Endothelial cell of umbilical vein (primary cell): ENCODE measurements around the gene GBP7. TPM values are rescaled to one million over a fixed set of nuclear protein-coding genes. Genes with fewer than 3 reads are reported as not detected.

ENCODE experiments used
- BruUV-seq: library from RNA; stranded (reverse); fragments of 400-500 nt; replicated peaks from 2 replicates; lab custom pipeline; 2021; lab: Mats Ljungman, UMichigan
- CTCF ChIA-PET: fragments of 300-600, 350-600 bp; sonication (Branson Sonifier 250); formaldehyde crosslinking; loops from one replicate; lab custom pipeline; 2021; ENCODE audit warnings: antibody characterized with exemption, inconsistent platforms; lab: Charles Lee
- POLR2A ChIA-PET: fragments of 300-600, 350-600 bp; sonication (Branson Sonifier 250); formaldehyde crosslinking; loops from one replicate; lab custom pipeline; 2021; ENCODE audit warnings: antibody characterized with exemption, inconsistent platforms; lab: Charles Lee
- DNase-seq: peaks from one replicate; pipeline ENCODE4 v3.0.0-alpha.2; 2011; ENCODE audit warnings: low read depth, low spot score
- FAIRE-seq: peaks from 2 replicates; lab custom pipeline; 2011; peaks lifted over from hg19 to GRCh38; lab: Jason Lieb, UNC
- H2AFZ ChIP-seq: 2 replicates; pipeline ENCODE4 v1.6.0; 2012; ENCODE audit warnings: low read depth, low read length, control low read depth, inconsistent platforms
- H3K27ac ChIP-seq: 2 replicates; pipeline ENCODE4 v1.5.1; 2011; ENCODE audit warnings: low read depth, mild to moderate bottlenecking, control low read depth, low read length, moderate library complexity; ENCODE audit not compliant: insufficient read depth
- H3K27me3 ChIP-seq, 2 experiments: 2 replicates each; pipeline versions ENCODE4 v1.6.0 to v1.6.1; 2011; ENCODE audit warnings: low read length in 2 of 2, mixed read lengths in 1 of 2; ENCODE audit not compliant: control insufficient read depth in 2 of 2, insufficient read depth in 2 of 2
- H3K36me3 ChIP-seq, 2 experiments: 2 replicates in 1 of 2; 3 replicates in 1 of 2; pipeline ENCODE4 v1.5.1; 2011; ENCODE audit warnings: low read length in 2 of 2, mild to moderate bottlenecking in 1 of 2, moderate library complexity in 1 of 2; ENCODE audit not compliant: control insufficient read depth in 2 of 2, insufficient read depth in 2 of 2; ENCODE audit errors: extremely low read depth in 1 of 2
- H3K4me1 ChIP-seq: 3 replicates; pipeline ENCODE4 v1.5.1; 2011; ENCODE audit warnings: mild to moderate bottlenecking, low read length; ENCODE audit not compliant: control insufficient read depth, insufficient read depth; ENCODE audit errors: extremely low read depth
- H3K4me2 ChIP-seq: 2 replicates; pipeline ENCODE4 v1.6.1; 2011; ENCODE audit warnings: low read length, control low read depth, mixed read lengths; ENCODE audit not compliant: insufficient read depth
- H3K4me3 ChIP-seq, 3 experiments: fragments of 200-600 bp in 1 of 3; sonication (generic), shearing (Covaris generic) in 1 of 3; replicated peaks in 1 of 3; 2 replicates each; pipeline ENCODE4 v1.5.1; 2011 to 2016; ENCODE audit warnings: control low read depth in 3 of 3, low read length in 3 of 3, mild to moderate bottlenecking in 2 of 3, inconsistent platforms in 1 of 3, low read depth in 1 of 3, moderate library complexity in 1 of 3; ENCODE audit not compliant: insufficient read depth in 1 of 3
- H3K79me2 ChIP-seq: 2 replicates; pipeline ENCODE4 v1.6.0; 2012; ENCODE audit warnings: low read length, inconsistent platforms; ENCODE audit not compliant: control insufficient read depth, insufficient read depth
- H3K9ac ChIP-seq: replicated peaks from 2 replicates; pipeline ENCODE3; 2011; ENCODE audit warnings: low read length, control low read depth; ENCODE audit not compliant: insufficient read depth; ENCODE audit errors: extremely low read depth
- H3K9me1 ChIP-seq: replicated peaks from 3 replicates; pipeline ENCODE4 v1.6.0; 2011; ENCODE audit warnings: mild to moderate bottlenecking, low read length; ENCODE audit not compliant: control insufficient read depth, insufficient read depth; ENCODE audit errors: extremely low read depth
- H3K9me3 ChIP-seq: replicated peaks from 2 replicates; pipeline ENCODE4 v1.5.1; 2012; ENCODE audit warnings: low read length, inconsistent platforms; ENCODE audit not compliant: control insufficient read depth, insufficient read depth
- H4K20me1 ChIP-seq: replicated peaks from 2 replicates; pipeline ENCODE3; 2011; ENCODE audit warnings: mild to moderate bottlenecking, low read length; ENCODE audit not compliant: control insufficient read depth, insufficient read depth; ENCODE audit errors: extremely low read depth
- EZH2 ChIP-seq: IDR thresholded peaks from 2 replicates; pipeline ENCODE4 v1.6.1; 2012; ENCODE audit warnings: borderline replicate concordance, low read depth, mild to moderate bottlenecking, moderate library complexity, low read length, inconsistent platforms; ENCODE audit not compliant: severe bottlenecking
- FOS ChIP-seq: IDR thresholded peaks from 2 replicates; pipeline ENCODE4 v1.6.1; 2011; ENCODE audit warnings: mild to moderate bottlenecking, low read length, moderate library complexity, borderline replicate concordance; ENCODE audit not compliant: insufficient read depth
- MYC ChIP-seq: IDR thresholded peaks from one replicate; pipeline ENCODE4 v1.6.1; 2011; ENCODE audit warnings: mild to moderate bottlenecking, low read depth, low read length
- POLR2A ChIP-seq: IDR thresholded peaks from 2 replicates; pipeline ENCODE4 v1.6.1; 2012; ENCODE audit warnings: low read depth, mild to moderate bottlenecking, control low read depth, low read length
- POLR2AphosphoS5 ChIP-seq: IDR thresholded peaks from 2 replicates; pipeline ENCODE4 v1.6.1; 2012; ENCODE audit warnings: low read depth, mild to moderate bottlenecking, control low read depth, low read length, moderate library complexity; ENCODE audit not compliant: insufficient read depth
- dilution Hi-C: fragments of 300-500 bp; cut with MboI; formaldehyde crosslinking; loops from one replicate; pipeline ENCODE4 v1.15.0; 2019; ENCODE audit warnings: low sequenced_read_pairs; ENCODE audit not compliant: extremely low pct_ligation_motif_present
- intact Hi-C: fragments of 100-400 bp; cut with micrococcal nuclease; formaldehyde crosslinking; loops from one replicate; pipeline ENCODE4 v1.10.0; 2022
- polyA plus RNA-seq, 4 experiments: library from polyadenylated mRNA; depleted of rRNA in 3 of 4; stranded (reverse) in 3 of 4; unstranded in 1 of 4; fragments of >200 nt; gene quantifications; 2 replicates each; pipeline versions ENCODE4 v1.2.1 to v1.2.3, GENCODE V29; 2011 to 2012; ENCODE audit warnings: missing spikeins in 1 of 4
- total RNA-seq: library from RNA; stranded (reverse); gene quantifications from 2 replicates; pipeline ENCODE4 v1.2.3, GENCODE V29; 2021
- TF ChIP-seq, protein P1 (sequence below), 2 donors: IDR thresholded peaks; 1 replicate in 1 of 2; 2 replicates in 1 of 2; pipeline ENCODE4 v1.5.1; 2011; ENCODE audit warnings: low read length in 2 of 2, mild to moderate bottlenecking in 2 of 2, moderate library complexity in 2 of 2, control low read depth in 1 of 2, inconsistent platforms in 1 of 2, low read depth in 1 of 2; ENCODE audit not compliant: insufficient read depth in 1 of 2; ENCODE audit errors: extremely low read depth in 1 of 2

The GBP7 gene
- total and polyA plus RNA-seq, 2 donors (not counting 3 experiments of a cell fraction or from before 2014, with no cell fraction given), result not detected

DNA sequence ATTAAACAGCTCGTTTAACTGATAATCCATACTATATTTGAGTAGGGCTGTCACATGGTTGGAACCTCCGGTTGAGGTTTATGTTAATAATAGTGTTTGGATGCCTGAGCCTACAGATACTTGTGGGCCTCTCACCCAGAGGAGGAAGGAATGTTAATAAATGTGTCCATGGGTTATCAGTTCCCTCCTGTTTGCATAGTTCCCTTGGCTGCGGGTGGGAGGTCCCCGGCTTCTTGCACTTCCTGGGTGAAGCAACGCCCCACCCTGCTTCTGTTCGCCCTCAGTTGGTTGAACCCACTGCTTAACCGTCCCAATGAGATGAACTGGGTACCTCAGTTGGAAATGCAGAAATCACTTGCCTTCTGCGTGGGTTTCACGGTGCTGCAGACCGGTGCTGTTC lies 87.2 kb downstream of the GBP7 start:
- no peak overlapping the region for H2AFZ ChIP-seq
- intact Hi-C loops, result loop anchor here (5.0 kb wide), 1 partner anchor 116 kb away; no protein-coding TSS in a partner anchor

DNA sequence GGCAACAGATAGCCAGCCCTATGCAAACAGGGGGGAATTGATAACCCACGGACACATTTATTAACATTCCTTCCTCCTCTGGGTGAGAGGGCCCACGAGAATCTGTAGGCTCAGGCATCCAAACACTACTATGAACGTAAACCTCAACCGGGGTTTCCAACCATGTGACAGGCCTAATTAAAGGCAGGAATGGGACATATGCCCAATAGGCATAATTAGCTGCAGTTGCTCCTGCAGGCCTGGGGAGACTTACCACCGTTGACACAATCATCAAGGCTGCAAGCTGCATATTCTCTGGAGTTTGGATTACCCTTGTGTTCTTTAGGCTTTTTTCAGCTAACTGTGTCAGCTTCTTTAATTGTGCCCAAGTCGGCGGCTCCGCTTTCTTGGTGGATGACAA lies 88.6 kb downstream of the GBP7 start:
- dilution Hi-C loops (no loop called here), intact Hi-C loops (loop anchor here (5.0 kb wide), 1 partner anchor 115 kb away; no protein-coding TSS in a partner anchor)
- FAIRE-seq (no peak), DNase-seq (no peak)
- TF ChIP-seq MYC, result no peak
- TF ChIP-seq EZH2, result no peak
- TF ChIP-seq, protein P1, sequence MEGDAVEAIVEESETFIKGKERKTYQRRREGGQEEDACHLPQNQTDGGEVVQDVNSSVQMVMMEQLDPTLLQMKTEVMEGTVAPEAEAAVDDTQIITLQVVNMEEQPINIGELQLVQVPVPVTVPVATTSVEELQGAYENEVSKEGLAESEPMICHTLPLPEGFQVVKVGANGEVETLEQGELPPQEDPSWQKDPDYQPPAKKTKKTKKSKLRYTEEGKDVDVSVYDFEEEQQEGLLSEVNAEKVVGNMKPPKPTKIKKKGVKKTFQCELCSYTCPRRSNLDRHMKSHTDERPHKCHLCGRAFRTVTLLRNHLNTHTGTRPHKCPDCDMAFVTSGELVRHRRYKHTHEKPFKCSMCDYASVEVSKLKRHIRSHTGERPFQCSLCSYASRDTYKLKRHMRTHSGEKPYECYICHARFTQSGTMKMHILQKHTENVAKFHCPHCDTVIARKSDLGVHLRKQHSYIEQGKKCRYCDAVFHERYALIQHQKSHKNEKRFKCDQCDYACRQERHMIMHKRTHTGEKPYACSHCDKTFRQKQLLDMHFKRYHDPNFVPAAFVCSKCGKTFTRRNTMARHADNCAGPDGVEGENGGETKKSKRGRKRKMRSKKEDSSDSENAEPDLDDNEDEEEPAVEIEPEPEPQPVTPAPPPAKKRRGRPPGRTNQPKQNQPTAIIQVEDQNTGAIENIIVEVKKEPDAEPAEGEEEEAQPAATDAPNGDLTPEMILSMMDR (IDR thresholded peaks at IDR 0.05; ENCODE audit: extremely low read depth in 1 of 2, insufficient read depth in 1 of 2, low read depth in 1 of 2, low read length in 2 of 2), result no peak
- no peak for TF ChIP-seq POLR2A
- H3K27me3 ChIP-seq, result peaks cover 0 to 3% of the 10 kb centered on the region in 2 experiments
- no peaks in the 10 kb centered on the region for H3K36me3 ChIP-seq
- H3K9ac ChIP-seq, result no peak overlapping the region
- no peaks in the 10 kb centered on the region for H3K9me3 ChIP-seq
- BruUV-seq, result no TSS peak
- ChIA-PET CTCF (interaction anchor here (1.6 kb wide), 1 partner anchor 1634 kb away, joined by 3 read pairs; no protein-coding TSS in a partner anchor), POLR2A (no interaction called here)
- no peak overlapping the region for H3K4me3 ChIP-seq
- H3K79me2 ChIP-seq, result no peaks in the 10 kb centered on the region
- no peak overlapping the region for H3K27ac ChIP-seq
- H2AFZ ChIP-seq, result no peak overlapping the region
- no peak overlapping the region for H3K4me2 ChIP-seq
- H4K20me1 ChIP-seq, result no peaks in the 10 kb centered on the region
- H3K4me1 ChIP-seq, result no peaks in the 10 kb centered on the region
- H3K9me1 ChIP-seq, result no peaks in the 10 kb centered on the region

More for the DNA sequence above, 87.2 kb downstream of the GBP7 start:
- H3K27me3 ChIP-seq, result peaks cover 0 to 3% of the 10 kb centered on the region in 2 experiments
- no peak overlapping the region for H3K27ac ChIP-seq
- no TSS peak for BruUV-seq
- FAIRE-seq (no peak), DNase-seq (no peak)
- no peaks in the 10 kb centered on the region for H4K20me1 ChIP-seq
- ChIA-PET POLR2A (interaction anchor here (0.6 kb wide), 1 partner anchor 64 kb away, joined by 5 read pairs; no protein-coding TSS in a partner anchor), CTCF (interaction anchor here (1.5 to 1.6 kb wide), 2 partner anchors 269 to 1633 kb away, joined by 3 read pairs; no protein-coding TSS in a partner anchor)
- H3K9ac ChIP-seq, result no peak overlapping the region
- H3K36me3 ChIP-seq, result no peaks in the 10 kb centered on the region
- H3K4me3 ChIP-seq, result no peak overlapping the region
- H3K4me1 ChIP-seq, result no peaks in the 10 kb centered on the region
- no peaks in the 10 kb centered on the region for H3K79me2 ChIP-seq
- H3K9me3 ChIP-seq, result no peaks in the 10 kb centered on the region
- dilution Hi-C loops, result no loop called here
- no peak overlapping the region for H3K4me2 ChIP-seq
- H3K9me1 ChIP-seq, result no peaks in the 10 kb centered on the region
- TF ChIP-seq POLR2AphosphoS5, result no peak
- no peak for TF ChIP-seq FOS
- TF ChIP-seq MYC, result no peak
- no peak for TF ChIP-seq POLR2A
